Gastrocnemius medialis (tissue), 4 donors: Measurements from ENCODE around the gene ACP5.
"Not testable (repeated sequence)": the region's sequence is repeated elsewhere in the genome, so short reads cannot be mapped to it uniquely, and the experiment has no call there.

Experiments used
- CTCF ChIP-seq, 5 experiments: fragments of 450-650 bp in 3 of 5; fragments of 200-600 bp in 2 of 5; sonication (generic) in 2 of 5; IDR thresholded peaks in 4 of 5; conservative IDR thresholded peaks in 1 of 5; 1 replicate in 4 of 5; 2 replicates in 1 of 5; pipeline ENCODE4 v1.5.1; 2016 to 2019; ENCODE audit warnings: antibody characterized with exemption in 5 of 5, mild to moderate bottlenecking in 3 of 5, moderate library complexity in 3 of 5
- POLR2A ChIP-seq, 2 donors: fragments of 450-650 bp; IDR thresholded peaks; one replicate each; pipeline ENCODE4 v1.6.1; 2017; ENCODE audit warnings: antibody characterized with exemption in 2 of 2, mild to moderate bottlenecking in 2 of 2, moderate library complexity in 2 of 2

- TF ChIP-seq CTCF (IDR thresholded peaks at IDR 0.05 in 4 of 5, conservative IDR thresholded peaks at IDR 0.05 in 1 of 5); POLR2A (IDR thresholded peaks at IDR 0.05): not testable (repeated sequence)
Observed at GRCh38 chr19:11565649-11565980, 11.8 kb downstream of the ACP5 start.
